A549 (cell line): ENCODE data around the gene FAM78A. TPM values are rescaled to one million over a fixed set of nuclear protein-coding genes. Genes with fewer than 3 reads are reported as not detected.

Experiments
- ATAC-seq, 2 experiments: fragments of 200-7000 bp in 1 of 2; fragments of >200 bp in 1 of 2; cut with Nextera tagmentation in 1 of 2; cut with Tn5 transposase in 1 of 2; 3 replicates each; pipeline versions ENCODE4 v1.8.0 to v1.9.1; 2018 to 2020; ENCODE audit warnings: mild to moderate bottlenecking in 1 of 2, moderate library complexity in 1 of 2
- CTCF ChIA-PET: fragments of 300-600 bp; sonication (Branson Sonifier 250); formaldehyde crosslinking; extraction: SDS; loops from one replicate; lab custom pipeline; 2021; ENCODE audit warnings: antibody characterized with exemption, inconsistent platforms; lab: Yijun Ruan, JAX
- POLR2A ChIA-PET: fragments of 350-600 bp; formaldehyde crosslinking; extraction: SDS; loops from one replicate; lab custom pipeline; 2021; ENCODE audit warnings: antibody characterized with exemption, inconsistent platforms; lab: Yijun Ruan, JAX
- DNase-seq, 2 experiments: peaks; one replicate each; pipeline versions ENCODE4 v3.0.0 to v3.0.0-alpha.2; 2011 to 2016; ENCODE audit warnings: low read depth in 1 of 2, low spot score in 1 of 2
- FAIRE-seq: peaks from 2 replicates; lab custom pipeline; 2011; peaks lifted over from hg19 to GRCh38; lab: Jason Lieb, UNC
- H3K27ac ChIP-seq, 2 experiments: fragments of >200 bp; sonication (Bioruptor Twin); formaldehyde crosslinking; 3 replicates each; pipeline ENCODE4 v1.5.1; 2016 to 2017
- H3K4me1 ChIP-seq: fragments of >200 bp; sonication (Bioruptor Twin); formaldehyde crosslinking; 3 replicates; pipeline ENCODE4 v1.6.1; 2016
- H3K4me2 ChIP-seq: fragments of >200 bp; sonication (Bioruptor Twin); formaldehyde crosslinking; 3 replicates; pipeline ENCODE4 v1.6.1; 2016
- H3K4me3 ChIP-seq: fragments of >200 bp; sonication (Bioruptor Twin); formaldehyde crosslinking; 3 replicates; pipeline ENCODE4 v1.5.1; 2016
- H3K9me3 ChIP-seq: fragments of >200 bp; sonication (Bioruptor Twin); formaldehyde crosslinking; 3 replicates; pipeline ENCODE4 v1.6.1; 2016
- BHLHE40 ChIP-seq: IDR thresholded peaks from 2 replicates; pipeline ENCODE4 v1.6.1; 2012; ENCODE audit warnings: low read depth, low read length, inconsistent platforms
- CHD2 ChIP-seq: fragments of 150-350 bp; IDR thresholded peaks from 2 replicates; pipeline ENCODE4 v1.6.1; 2014; ENCODE audit warnings: low read length; ENCODE audit not compliant: partially characterized antibody
- EHF ChIP-seq: fragments of 250-450 bp; sonication (Bioruptor Pico); IDR thresholded peaks from 2 replicates; pipeline ENCODE4 v1.5.0; 2020; ENCODE audit warnings: mild to moderate bottlenecking
- EHMT2 ChIP-seq: fragments of 200-600 bp; sonication (generic); IDR thresholded peaks from 2 replicates; pipeline ENCODE4 v1.6.1; 2016; ENCODE audit warnings: antibody characterized with exemption, low read depth, mild to moderate bottlenecking, moderate library complexity
- EP300 ChIP-seq, 2 experiments: fragments of >200 bp; sonication (Bioruptor Twin); formaldehyde crosslinking; IDR thresholded peaks; 2 replicates in 1 of 2; 3 replicates in 1 of 2; pipeline ENCODE4 v1.6.1; 2016 to 2017
- JUNB ChIP-seq: fragments of >200 bp; sonication (Bioruptor Twin); formaldehyde crosslinking; IDR thresholded peaks from 2 replicates; pipeline ENCODE4 v1.6.1; 2016
- MAFK ChIP-seq: fragments of 450-650 bp; IDR thresholded peaks from 2 replicates; pipeline ENCODE4 v1.6.1; 2014; ENCODE audit not compliant: partially characterized antibody
- MAX ChIP-seq: IDR thresholded peaks from 2 replicates; pipeline ENCODE4 v1.6.1; 2012
- NPAS2 ChIP-seq: fragments of 250-450 bp; sonication (Bioruptor Pico); IDR thresholded peaks from 2 replicates; pipeline ENCODE4 v1.8.0; 2022; ENCODE audit warnings: mild to moderate bottlenecking, moderate library complexity, borderline replicate concordance
- POLR2A ChIP-seq: IDR thresholded peaks from 2 replicates; pipeline ENCODE4 v1.6.1; 2012; ENCODE audit warnings: mild to moderate bottlenecking, low read length
- POLR2AphosphoS2 ChIP-seq: conservative IDR thresholded peaks from 2 replicates; pipeline ENCODE4 v1.6.1; 2012; ENCODE audit warnings: low read length, improper control_type of control experiment, inconsistent platforms
- RCOR1 ChIP-seq: fragments of 150-350 bp; IDR thresholded peaks from 2 replicates; pipeline ENCODE4 v1.6.1; 2014; ENCODE audit warnings: antibody characterized with exemption, low read length, low read depth
- TP53 ChIP-seq: fragments of 250-450 bp; sonication (Bioruptor Pico); IDR thresholded peaks from 2 replicates; pipeline ENCODE4 v1.5.0; 2021; ENCODE audit warnings: mild to moderate bottlenecking, moderate library complexity
- WGBS: methylation state at CpG from one replicate; pipeline ENCODE4 v1.1.6; 2017; ENCODE audit errors: missing lambda C conversion rate; 5-methylcytosine and 5-hydroxymethylcytosine counted together
- polyA plus RNA-seq, 4 experiments: library from polyadenylated mRNA; depleted of rRNA in 3 of 4; stranded (reverse); fragments of >200 nt; fragmentation: RNase III in 1 of 4; extraction: RNeasy Plus Mini Kit Qiagen cat#74134 plus additional on column Dnase treatment in 1 of 4; gene quantifications; 2 replicates in 3 of 4; 3 replicates in 1 of 4; pipeline ENCODE4 v1.2.3, GENCODE V29; 2011 to 2017
- TF ChIP-seq, protein P1 (sequence below): fragments of 250-450 bp; sonication (Bioruptor Pico); IDR thresholded peaks from 2 replicates; pipeline ENCODE4 v1.5.0; 2020; ENCODE audit warnings: low read depth, mild to moderate bottlenecking, moderate library complexity
- TF ChIP-seq, protein P2 (sequence below): fragments of 150-350 bp; IDR thresholded peaks from 2 replicates; pipeline ENCODE4 v1.6.1; 2014; ENCODE audit warnings: low read depth, mild to moderate bottlenecking, low read length
- TF ChIP-seq, protein P3 (sequence below): fragments of 200-600 bp; sonication (generic); IDR thresholded peaks from 2 replicates; pipeline ENCODE4 v1.6.1; 2016; ENCODE audit warnings: antibody characterized with exemption, mild to moderate bottlenecking, moderate library complexity

FAM78A gene
- polyA plus RNA-seq, 2 of the 4 experiments (the other 2 are of a cell fraction): 0.44 to 0.50 TPM

- no peaks in the 10 kb centered on the region for H3K4me1 ChIP-seq
- POLR2A ChIA-PET: no interaction called here
- 68% methylated on average over 14 of the region's 14 CpGs for WGBS
Measured at GRCh38 chr9:131306397-131307004, 30.2 kb upstream of the FAM78A start.

GRCh38 chr9:131304676-131305355 lies 28.5 kb upstream of the FAM78A start:
- 59% methylated on average over 19 of the region's 19 CpGs for WGBS
- 0 out of 6 replicates have a peak, but pooled peaks of 1 of the 2 experiments have one; percentile 21 for ATAC-seq
- Histone ChIP-seq H3K9me3 (no peaks in the 10 kb centered on the region), H3K4me1 (no peaks in the 10 kb centered on the region), H3K27ac (no peak overlapping the region), H3K4me2 (no peak overlapping the region), H3K4me3 (no peak overlapping the region)
- DNase-seq: no peak
- TF ChIP-seq, protein P1, sequence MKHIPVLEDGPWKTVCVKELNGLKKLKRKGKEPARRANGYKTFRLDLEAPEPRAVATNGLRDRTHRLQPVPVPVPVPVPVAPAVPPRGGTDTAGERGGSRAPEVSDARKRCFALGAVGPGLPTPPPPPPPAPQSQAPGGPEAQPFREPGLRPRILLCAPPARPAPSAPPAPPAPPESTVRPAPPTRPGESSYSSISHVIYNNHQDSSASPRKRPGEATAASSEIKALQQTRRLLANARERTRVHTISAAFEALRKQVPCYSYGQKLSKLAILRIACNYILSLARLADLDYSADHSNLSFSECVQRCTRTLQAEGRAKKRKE: no peak
- TF ChIP-seq, protein P2, sequence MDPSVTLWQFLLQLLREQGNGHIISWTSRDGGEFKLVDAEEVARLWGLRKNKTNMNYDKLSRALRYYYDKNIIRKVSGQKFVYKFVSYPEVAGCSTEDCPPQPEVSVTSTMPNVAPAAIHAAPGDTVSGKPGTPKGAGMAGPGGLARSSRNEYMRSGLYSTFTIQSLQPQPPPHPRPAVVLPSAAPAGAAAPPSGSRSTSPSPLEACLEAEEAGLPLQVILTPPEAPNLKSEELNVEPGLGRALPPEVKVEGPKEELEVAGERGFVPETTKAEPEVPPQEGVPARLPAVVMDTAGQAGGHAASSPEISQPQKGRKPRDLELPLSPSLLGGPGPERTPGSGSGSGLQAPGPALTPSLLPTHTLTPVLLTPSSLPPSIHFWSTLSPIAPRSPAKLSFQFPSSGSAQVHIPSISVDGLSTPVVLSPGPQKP: no peak
- TF ChIP-seq TP53 (no peak), RCOR1 (no peak), MAFK (no peak), JUNB (no peak), CHD2 (no peak), POLR2AphosphoS2 (no peak), BHLHE40 (no peak), MAX (no peak), POLR2A (no peak), EHMT2 (no peak), NPAS2 (no peak)
- ChIA-PET POLR2A (no interaction called here), CTCF (interaction anchor here (2.0 kb wide), 1 partner anchor 32 kb away, joined by 9 read pairs; no protein-coding TSS in a partner anchor)
- FAIRE-seq: no peak

More at GRCh38 chr9:131306397-131307004, 30.2 kb upstream of the FAM78A start:
- TF ChIP-seq EHF (CRISPR knock-in tag) (no peak), EP300 (IDR thresholded peaks at IDR 0.05) (no peak)
- TF ChIP-seq, protein P3, sequence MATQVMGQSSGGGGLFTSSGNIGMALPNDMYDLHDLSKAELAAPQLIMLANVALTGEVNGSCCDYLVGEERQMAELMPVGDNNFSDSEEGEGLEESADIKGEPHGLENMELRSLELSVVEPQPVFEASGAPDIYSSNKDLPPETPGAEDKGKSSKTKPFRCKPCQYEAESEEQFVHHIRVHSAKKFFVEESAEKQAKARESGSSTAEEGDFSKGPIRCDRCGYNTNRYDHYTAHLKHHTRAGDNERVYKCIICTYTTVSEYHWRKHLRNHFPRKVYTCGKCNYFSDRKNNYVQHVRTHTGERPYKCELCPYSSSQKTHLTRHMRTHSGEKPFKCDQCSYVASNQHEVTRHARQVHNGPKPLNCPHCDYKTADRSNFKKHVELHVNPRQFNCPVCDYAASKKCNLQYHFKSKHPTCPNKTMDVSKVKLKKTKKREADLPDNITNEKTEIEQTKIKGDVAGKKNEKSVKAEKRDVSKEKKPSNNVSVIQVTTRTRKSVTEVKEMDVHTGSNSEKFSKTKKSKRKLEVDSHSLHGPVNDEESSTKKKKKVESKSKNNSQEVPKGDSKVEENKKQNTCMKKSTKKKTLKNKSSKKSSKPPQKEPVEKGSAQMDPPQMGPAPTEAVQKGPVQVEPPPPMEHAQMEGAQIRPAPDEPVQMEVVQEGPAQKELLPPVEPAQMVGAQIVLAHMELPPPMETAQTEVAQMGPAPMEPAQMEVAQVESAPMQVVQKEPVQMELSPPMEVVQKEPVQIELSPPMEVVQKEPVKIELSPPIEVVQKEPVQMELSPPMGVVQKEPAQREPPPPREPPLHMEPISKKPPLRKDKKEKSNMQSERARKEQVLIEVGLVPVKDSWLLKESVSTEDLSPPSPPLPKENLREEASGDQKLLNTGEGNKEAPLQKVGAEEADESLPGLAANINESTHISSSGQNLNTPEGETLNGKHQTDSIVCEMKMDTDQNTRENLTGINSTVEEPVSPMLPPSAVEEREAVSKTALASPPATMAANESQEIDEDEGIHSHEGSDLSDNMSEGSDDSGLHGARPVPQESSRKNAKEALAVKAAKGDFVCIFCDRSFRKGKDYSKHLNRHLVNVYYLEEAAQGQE: no peak
- Histone ChIP-seq H3K9me3 (no peaks in the 10 kb centered on the region), H3K4me3 (no peak overlapping the region), H3K27ac (no peak overlapping the region), H3K4me2 (no peak overlapping the region)
- CTCF ChIA-PET: interaction anchor here (0.7 to 4.2 kb wide), 4 partner anchors 30 to 308 kb away, joined by 3 to 25 read pairs (median 6); no protein-coding TSS in a partner anchor
- DNase-seq: no peak
- no peak for ATAC-seq
- FAIRE-seq: no peak
